GM21717 (cell line): ENCODE data around the gene YOD1.
A peak's percentile ranks its signal among the peaks of the same experiment; 100 is the strongest.
"Not testable (repeated sequence)": the region's sequence is repeated elsewhere in the genome, so short reads cannot be mapped to it uniquely, and the experiment has no call there.

Experiments
- ATAC-seq: cut with Tn5 transposase; IDR thresholded peaks from one replicate; pipeline ENCODE4 v1.9.1; 2021; ENCODE audit warnings: mild to moderate bottlenecking, moderate library complexity; ENCODE audit not compliant: unreplicated experiment

The YOD1 gene

DNA sequence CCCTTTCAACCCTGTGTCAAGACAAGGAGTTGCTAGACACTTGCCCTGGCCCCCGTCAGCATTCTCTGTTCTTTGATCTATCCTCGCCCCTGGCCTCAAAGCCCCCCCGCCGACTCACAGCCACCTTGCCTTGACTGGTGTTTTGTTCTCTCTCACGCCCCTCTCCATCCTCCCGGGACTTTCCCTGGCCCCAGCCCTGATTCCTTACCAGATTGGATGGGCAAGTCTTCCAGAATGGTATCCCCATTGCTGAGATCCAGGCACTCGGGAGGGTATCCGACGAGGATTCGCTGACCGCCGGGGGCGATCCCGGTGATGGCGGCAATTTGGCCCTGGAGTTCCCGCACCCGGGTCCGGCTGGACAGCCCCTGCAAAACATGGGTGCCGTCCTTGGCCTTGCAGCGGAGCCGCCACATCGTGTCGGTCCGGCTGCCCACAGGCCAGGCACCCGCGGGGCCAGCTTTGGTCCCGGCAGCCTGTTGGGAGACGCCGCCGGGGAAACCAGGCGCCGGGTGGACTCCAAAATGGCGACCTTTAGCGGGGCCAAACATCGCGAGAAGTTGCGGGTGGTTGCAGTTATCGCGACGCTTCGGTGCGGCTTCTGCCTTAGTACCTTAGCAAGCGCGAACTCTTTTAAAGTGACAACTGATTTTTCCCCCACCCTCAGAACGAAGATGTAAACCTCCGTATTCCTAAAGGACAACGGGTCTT is 373 bp downstream of the YOD1 start:
- peak; percentile 51 for ATAC-seq

DNA sequence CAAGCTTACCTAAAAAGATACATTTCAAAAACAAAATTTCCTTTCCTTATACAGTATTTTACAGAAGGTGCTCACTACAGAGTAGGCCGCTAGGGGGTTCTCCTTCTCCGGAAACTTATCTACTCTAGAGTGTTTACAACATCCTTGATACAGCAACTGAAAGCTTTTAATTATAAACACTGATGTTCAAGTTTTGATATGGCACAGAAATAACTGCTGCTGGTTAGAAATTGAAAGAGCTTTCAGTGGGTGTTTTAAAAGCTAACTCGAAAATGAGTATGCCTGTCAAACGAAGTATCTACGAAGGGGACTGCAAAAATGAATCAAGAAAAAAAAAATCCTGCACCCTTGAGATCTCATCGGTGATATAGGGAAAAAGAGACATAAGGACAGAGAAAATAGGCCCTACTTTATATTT is 1.0 kb downstream of the YOD1 start:
- no peak for ATAC-seq

DNA sequence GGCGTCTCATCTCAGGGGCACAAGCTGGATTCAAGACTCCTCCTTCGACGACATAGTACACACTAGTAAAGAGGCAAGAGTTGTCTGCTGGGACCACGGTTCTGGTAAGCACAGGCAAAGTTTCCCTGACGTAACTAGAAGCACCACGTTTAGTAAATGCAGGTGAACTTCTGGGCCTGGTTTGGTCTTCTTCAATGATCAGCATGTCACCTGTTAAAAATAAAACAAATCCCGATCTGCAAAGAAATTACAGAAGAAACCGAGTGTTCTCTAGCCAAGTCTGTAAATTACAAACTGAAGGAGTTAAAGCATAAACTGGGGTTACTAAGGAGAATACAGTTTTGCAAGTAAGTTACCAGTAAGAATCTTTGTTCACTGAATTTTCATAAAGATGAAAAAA is 1.5 kb downstream of the YOD1 start:
- ATAC-seq, result no peak

DNA sequence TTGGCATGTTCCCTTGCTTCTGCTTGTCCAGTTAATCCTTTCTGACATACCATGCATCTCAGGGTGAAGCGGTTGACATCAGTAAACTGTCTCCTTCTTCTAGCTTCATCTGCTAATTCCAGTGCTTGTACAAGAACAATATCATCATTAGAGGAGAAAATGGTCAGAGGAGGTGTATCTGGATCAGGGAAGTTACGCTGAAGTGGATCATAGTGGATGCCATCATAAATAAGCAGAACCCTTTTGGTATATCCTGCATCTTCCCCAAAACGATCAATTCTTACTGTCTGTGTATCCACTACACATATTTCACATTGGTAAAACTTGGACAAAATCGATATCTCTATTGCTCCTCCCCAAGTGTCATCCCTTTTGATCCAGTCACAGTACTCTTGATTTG is 2.0 kb downstream of the YOD1 start:
- ATAC-seq, result no peak

DNA sequence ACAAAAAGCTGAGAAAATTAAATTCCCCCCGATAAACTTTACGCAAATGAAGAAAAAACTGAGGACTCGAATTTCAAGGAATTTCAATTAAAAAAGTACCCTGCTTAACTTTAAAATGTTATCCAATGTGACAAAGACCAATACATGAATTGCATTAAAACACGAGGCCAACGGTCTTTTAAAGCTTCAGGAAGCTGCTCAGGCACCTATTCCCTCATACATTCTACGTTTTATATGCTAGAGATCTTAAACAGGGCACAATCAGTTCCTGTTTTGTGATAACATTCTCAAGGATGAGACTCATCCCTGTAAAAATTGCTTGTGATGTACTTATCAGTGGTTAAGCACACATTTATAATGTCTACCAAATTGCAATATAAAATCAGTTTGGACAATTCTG is 3.0 kb downstream of the YOD1 start:
- ATAC-seq, result no peak

DNA sequence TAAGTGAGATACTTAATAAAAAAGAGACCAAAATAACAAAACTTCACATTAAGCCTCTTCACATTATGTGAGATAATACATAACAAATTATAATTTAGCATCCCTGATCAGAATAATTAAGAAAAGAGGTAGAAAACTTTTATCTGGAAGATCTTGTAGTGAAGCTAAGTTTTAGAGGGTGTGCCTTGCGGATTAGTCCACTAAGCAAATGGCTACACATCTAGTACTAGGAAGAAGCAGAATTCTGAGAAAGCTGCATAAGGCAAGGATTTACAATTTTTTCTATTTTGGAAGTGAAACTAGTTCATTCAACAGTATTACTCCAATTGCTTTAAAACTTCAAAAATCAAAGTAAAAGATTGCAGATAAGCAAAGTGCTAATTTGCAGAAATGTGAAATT is 3.5 kb downstream of the YOD1 start:
- no peak for ATAC-seq

DNA sequence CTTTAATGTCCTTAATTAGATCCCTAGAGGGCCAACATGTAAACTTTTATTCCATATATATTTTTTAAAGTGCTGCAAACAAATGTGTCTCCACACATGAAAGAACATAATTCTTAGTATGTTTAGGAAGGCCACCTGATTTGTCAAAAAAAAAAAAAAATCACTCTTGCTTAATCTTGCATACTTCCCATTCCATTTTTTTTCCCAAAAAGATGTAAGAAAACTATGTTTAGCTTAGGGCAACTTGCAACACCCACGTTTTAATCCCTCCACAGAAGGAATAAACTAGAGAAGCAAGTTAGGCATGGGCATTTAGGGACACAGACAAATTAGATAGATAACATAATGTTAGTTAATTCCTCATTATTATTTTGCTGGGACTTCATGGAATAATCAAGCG is 5.6 kb downstream of the YOD1 start:
- ATAC-seq, result no peak

DNA sequence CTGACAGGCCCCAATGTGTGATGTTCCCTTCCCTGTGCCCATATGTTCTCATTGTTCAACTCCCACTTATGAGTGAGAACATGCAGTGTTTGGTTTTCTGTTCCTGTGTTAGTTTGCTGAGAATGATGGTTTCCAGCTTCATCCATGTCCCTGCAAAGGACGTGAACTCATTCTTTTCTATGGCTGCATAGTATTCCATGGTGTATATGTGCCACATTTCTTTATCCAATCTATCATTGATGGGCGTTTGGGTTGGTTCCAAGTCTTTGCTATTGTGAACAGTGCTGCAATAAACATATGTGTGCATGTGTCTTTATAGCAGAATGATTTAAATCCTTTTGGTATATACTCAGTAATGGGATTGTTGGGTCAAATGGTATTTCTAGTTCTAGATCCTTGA is 9.6 kb downstream of the YOD1 start:
- not testable (repeated sequence) for ATAC-seq

DNA sequence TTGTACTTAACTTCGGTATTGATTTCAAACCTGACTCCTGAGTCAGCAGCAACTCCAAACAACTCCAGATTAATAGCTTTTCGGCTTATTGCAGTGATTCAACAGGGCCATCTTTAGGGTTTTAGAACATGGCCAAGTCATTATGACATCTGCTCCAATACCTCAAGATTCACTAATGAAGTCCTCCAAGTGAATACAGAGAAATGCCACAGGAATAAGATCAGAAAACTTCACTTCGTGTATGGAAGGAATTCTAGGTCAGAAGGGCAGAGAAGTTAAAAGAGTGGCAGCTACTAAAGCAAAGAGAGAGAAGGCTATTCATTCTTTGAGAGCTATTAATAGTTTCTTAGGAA is 10.9 kb downstream of the YOD1 start:
- no peak for ATAC-seq

DNA sequence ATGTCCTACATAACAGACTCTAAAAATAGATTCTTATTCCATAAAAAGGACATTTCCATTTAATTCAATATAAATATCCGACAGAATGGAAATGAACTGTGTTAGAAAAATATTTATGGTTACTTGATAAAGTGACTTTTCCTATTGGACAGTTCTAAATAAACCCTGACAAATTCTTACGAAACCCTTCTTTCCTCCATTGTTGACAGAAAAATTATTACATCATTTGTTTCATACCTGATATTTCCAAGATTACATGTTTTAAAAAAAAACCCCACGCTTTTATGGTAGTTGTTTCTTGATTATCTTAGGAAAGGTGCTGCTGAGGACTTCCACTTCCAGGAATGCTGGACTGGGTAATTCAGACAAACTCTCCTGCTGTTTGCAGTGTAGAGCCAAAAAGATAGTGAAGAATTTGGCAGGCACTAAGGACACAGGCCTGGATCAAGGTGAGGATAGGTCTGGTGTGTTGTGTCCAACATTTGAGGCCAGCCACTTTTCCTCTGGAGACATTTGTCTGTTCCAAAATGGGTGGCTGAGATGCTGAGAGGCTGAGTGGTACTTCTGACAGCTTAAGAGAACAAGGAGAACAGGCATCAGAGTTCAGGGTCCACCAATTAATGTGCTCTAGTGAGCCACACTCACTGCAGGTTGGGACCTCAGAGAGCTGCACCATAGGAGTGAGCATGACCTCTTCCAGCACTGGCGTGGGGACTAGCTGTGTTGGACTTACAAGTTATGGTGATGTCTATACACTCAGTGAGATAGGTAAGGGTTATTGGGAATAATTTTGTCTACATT is 11.4 kb downstream of the YOD1 start:
- ATAC-seq, result no peak

DNA sequence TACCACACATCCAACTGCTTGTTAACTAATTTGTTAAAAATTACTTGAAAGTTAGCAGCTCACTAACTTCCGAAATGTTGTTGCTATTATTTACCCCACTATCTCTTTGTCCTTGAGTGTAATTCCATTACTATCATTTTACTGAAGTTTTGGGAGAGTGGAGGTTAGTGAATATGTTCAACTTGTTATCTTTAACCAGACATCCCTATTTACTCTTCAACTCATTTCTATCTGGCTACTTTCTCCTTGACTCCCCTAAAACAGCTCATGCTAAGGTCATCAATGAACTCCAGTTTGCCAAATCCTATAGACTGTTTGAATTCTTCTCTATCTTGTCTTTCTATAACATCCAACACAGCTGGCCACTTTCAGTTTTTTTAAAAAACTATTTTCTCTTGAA is 14.1 kb downstream of the YOD1 start:
- ATAC-seq, result no peak

DNA sequence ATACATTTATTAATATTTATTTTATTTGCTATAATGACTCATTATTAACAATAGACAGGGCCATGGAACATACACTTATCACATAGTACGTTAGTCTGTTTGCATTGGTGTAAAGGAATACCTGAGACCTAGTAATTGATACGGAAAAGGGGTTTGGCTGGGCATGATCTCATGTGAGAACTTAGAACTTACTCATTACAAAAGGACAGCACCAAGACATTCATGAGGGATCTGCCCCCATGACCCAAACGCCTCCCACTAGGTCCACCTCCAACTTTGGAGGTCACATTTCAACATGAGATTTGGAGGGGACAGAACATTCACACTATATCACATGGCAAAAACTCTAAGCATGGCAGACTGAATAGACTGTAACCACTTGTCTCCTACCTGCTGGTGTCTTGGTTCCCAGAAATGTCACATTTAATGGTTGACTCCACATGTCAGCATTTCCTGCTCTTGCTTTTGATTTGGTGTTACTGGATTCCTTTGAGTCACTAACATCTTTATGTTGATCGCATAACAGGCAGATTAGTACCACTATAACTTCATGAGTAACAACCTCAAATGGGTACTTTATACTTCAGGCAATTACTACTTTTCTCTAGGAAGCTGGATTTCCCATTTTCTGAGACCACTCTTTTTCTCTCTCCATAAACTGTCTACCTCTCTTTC is 15.0 kb downstream of the YOD1 start:
- ATAC-seq, result no peak

DNA sequence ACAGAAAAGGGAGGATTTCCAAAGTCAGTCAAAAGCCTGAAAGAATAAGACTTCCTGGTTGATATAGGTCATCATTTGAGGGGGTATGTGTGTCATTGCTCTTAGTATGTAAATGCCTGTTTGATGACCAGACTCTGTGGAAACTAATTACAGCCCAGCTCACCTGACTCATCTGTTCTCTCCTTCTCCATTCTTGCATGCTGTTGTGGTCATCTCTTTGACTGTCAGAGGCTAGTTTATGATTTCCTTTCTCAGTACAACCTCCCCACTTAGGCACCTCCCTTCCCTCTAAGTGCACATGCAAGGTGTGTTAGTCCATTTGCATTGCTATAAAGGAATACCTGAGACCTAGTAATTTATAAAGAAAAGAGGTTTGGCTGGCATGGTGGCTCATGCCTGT is 16.0 kb downstream of the YOD1 start:
- no peak for ATAC-seq

DNA sequence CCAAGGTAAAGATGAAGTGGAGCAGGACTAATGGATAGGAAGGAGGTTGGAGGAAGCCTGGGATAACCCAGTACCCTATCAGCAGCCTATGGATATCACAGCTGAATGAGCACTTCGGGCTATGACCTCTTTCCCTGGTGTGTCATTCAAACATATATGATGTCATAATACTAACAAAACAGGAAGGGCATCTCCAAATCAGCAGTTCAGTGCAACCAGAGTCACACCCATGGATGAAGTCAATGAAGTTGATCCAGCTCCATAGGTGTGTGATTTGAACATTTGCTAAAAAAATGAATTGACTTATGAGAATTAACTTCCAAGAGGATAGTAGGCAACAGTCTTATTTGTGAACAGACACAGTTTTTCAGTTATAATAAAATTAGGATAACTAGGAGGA is 16.8 kb downstream of the YOD1 start:
- no peak for ATAC-seq

DNA sequence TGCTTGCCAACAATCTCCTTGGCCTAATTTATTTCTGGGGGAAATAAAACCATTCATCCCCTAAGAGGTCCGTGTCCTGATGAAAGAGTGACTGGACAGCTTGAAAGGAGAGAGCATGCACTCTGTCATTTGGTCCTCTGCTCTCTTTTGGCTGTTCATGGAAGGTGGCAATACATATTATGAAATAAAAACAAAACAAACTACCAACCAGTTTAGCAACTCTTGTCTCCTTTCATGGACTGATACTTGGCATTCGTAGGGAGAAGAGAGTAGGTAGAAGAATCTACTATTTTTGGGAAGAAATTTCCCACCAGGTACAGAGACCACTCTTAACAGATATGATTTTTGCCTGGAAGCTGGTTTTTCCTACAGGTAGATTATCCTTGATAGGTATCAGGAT is 17.7 kb downstream of the YOD1 start:
- no peak for ATAC-seq

DNA sequence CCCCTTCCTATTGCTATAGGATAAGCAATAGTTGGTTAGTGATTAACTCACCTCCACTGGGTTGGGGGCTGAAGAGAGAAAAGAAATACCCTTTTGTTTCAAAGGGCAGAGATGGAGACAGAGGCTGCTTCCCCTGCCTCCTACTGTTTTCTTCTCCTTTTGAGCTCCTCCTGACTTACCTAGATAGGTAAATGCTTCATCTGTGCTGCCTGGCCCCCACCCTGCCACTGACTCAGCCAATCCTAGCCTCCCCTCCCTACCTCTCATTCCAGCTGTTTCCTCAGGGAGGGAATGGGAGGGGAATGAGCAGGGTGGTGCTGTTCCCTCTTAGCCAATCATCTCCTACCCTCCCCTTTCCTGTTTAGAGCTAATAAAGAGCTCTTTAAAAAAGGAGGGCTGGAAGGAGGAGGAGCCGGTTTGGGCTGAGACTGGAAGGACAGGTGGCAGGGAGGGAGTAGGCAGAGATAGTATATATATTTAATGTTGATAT is 18.4 kb downstream of the YOD1 start, which contains the start of gene C1orf116:
TSS of gene C1orf116 (minus strand) at position 229 of the 490 bp plus-strand sequence. CDS start 5,158 bp downstream, outside the sequence.
- no peak for ATAC-seq

DNA sequence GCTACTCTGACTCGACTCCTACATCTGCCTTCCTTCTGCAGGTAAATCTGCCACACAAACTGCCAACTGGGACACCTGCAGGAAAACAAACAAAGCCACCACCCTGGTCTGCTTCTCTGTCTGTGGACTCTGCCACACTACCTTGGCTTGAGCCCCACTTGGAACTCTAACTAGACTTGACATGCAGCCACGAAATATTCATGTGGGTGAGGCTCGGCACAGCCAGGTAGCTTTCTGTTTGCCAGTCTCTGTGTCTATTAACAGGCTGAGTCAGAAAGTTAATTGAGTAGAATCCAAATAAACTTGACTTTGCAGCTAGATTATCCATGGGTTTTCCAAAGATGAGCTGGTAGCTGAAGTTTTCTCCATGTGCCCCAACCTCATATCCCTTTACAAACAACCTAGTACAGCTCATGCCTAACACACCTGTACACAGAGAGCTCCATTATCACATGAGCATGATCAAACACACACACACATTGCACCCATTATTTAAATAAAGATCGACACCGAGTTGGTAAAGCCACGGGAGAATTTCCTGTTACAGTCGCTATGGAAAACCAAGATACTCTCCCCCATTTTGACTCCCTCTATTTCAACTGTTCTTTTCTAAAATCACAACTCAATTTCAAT is 19.3 kb downstream of the YOD1 start:
- ATAC-seq, result no peak

DNA sequence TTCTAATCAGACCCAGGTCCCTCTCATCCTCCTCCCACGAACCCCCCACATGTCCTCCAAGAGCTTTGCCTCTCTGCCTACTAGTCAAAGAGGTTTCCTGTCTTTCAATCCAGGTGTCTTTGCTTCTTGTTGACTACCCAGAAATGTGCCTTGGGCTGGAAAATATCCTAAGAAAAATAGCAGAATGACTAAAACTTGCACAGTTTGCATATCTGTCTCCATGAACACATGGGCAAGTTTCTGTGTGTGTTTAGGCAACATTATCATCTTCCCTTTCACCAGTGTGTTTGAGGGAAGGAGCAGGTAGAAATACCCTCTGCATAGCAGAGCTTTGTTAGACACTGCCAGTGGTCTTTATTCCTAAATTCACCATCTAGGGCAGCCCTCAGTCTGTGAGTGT is 20.0 kb downstream of the YOD1 start:
- no peak for ATAC-seq

DNA sequence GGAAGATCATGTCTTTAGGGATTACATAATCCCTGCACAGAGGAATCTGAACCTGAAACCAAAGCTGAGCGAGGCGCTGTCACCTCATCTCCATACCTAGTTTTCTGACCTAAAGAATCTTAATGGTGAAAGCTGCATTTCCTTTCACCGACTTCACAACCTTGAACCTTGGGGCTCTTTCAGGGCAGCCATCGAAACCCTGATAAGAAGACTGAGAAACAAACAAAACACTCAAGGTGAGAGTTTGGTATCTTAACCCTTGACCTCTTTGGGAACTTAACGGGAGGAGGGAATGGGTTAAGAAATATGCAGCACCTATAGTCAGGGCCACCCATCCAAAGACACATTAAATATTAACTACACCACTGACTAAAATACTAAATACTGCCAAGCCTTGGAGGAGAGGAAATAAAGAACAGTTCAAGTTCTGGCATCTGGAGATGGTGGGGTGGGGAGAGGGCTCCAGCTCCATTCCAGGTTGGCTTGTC is 20.4 kb downstream of the YOD1 start:
- no peak for ATAC-seq

DNA sequence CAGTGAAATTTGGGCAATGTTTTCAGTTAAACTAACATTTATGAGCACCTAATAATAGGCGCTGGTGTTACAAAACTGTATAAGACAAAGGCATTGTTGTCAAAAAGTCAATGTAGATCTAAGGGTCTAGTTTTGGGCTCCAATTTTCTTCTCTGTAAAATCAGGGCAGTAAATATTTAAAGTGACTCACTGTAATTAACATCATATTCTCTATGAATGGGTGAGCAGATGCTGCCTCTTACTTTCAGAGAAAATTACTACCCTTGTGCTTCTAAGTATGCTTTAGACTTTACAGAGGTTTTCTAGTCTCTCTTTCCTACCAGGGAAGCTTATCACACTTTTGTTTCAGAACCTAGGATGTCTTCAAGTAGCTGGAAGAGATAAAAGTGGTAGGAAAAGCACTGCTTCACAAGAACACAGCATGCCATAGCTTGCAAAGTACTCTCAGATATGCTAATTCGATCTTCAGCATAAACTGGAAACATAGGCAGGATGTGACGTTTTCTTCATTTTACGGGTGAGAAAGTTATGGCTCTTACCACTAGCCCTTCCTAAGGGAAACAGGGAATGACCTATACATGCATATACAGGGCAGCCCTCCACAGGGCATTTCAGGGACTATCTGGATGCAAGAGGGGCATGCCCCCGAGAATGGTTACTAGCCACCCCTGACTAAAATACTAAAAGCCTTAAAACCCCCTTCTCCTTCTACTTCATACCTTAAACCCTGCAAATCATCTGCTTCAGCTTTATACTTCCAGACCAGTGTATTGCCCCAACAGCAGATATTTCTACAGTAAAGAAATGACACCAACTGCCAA is 21.1 kb downstream of the YOD1 start:
- no peak for ATAC-seq
